Measurements from ENCODE around the gene MED4.
"Not testable (repeated sequence)": the region's sequence is repeated elsewhere in the genome, so short reads cannot be mapped to it uniquely, and the experiment has no call there.

MED4 gene

GRCh38 chr13:48093588-48093987 lies 1.3 kb downstream of the MED4 start:
- DNase-seq = no peak

GRCh38 chr13:48086272-48086671 lies 8.6 kb downstream of the MED4 start:
- DNase-seq = no peak

GRCh38 chr13:48081739-48082138 lies 13.2 kb downstream of the MED4 start:
- no peak for DNase-seq

- DNase-seq = no peak
Measured at GRCh38 chr13:48078251-48078656, 16.6 kb downstream of the MED4 start.

GRCh38 chr13:48074006-48074405 lies 20.9 kb downstream of the MED4 start:
- no peak for DNase-seq

- DNase-seq = no peak
Measured at GRCh38 chr13:48072787-48073186, 22.1 kb downstream of the MED4 start.

- DNase-seq = peak; percentile 58
Measured at GRCh38 chr13:48072304-48072703, 22.6 kb downstream of the MED4 start.

GRCh38 chr13:48070942-48071341 lies 24.0 kb downstream of the MED4 start:
- no peak for DNase-seq

GRCh38 chr13:48069573-48069972 lies 25.3 kb downstream of the MED4 start:
- no peak for DNase-seq

GRCh38 chr13:48068952-48069351 lies 26.0 kb downstream of the MED4 start:
- DNase-seq = no peak

GRCh38 chr13:48068036-48068435 lies 26.9 kb downstream of the MED4 start:
- no peak for DNase-seq

GRCh38 chr13:48066310-48066989 lies 28.5 kb downstream of the MED4 start:
- peak; percentile 7 for DNase-seq

GRCh38 chr13:48059951-48060350 lies 35.0 kb downstream of the MED4 start:
- DNase-seq = not testable (repeated sequence)

- not testable (repeated sequence) for DNase-seq
Measured at GRCh38 chr13:48058536-48058935, 36.4 kb downstream of the MED4 start.

GRCh38 chr13:48055712-48056111 lies 39.2 kb downstream of the MED4 start:
- no peak for DNase-seq

- DNase-seq = no peak
Measured at GRCh38 chr13:48054601-48055000, 40.3 kb downstream of the MED4 start.

- no peak for DNase-seq
Measured at GRCh38 chr13:48050550-48050949, 44.4 kb downstream of the MED4 start.

- no peak for DNase-seq
Measured at GRCh38 chr13:48043789-48044503, 51.0 kb downstream of the MED4 start.

- DNase-seq = no peak
Measured at GRCh38 chr13:48042894-48043293, 52.0 kb downstream of the MED4 start.

- no peak for DNase-seq
Measured at GRCh38 chr13:48040896-48041295, 54.0 kb downstream of the MED4 start.

GRCh38 chr13:48040049-48040448 lies 54.9 kb downstream of the MED4 start:
- no peak for DNase-seq

GRCh38 chr13:48038761-48039160 lies 56.1 kb downstream of the MED4 start:
- no peak for DNase-seq

- DNase-seq = peak; percentile 74
Measured at GRCh38 chr13:48037346-48038173, 57.3 kb downstream of the MED4 start, which contains the start of gene NUDT15. NUDT15 (plus strand) TSS chr13:48037726; CDS start chr13:48037747, 21 bp downstream.

GRCh38 chr13:48029859-48030258 lies 65.0 kb downstream of the MED4 start:
- no peak for DNase-seq

Measured in NCI-H524 treated with DMSO at 0.1 percent for 48 hours (cell line).